Measurements from ENCODE around the gene LRRC8B.
"Not testable (repeated sequence)": the region's sequence is repeated elsewhere in the genome, so short reads cannot be mapped to it uniquely, and the experiment has no call there.

Gene LRRC8B

DNA sequence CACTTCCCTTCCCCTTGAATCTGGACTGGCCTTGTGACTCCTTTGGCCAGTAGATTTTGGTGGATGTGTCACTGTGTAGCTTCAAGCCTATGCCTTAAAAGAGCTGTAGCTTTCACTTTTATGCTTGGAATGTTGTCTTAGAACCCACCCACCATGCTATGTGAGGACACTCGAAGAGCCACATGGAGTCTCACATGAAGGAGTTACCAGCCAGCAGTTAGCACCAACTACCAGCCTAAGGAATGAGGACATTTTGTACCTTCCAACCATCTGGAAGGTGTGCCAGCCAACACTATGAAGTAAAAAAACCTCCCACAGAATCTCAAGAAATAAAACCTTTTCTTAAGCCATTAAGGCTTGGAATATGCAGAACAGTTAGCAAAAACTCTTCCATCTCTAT is 50.6 kb downstream of the LRRC8B start:
- no peak overlapping the region for H3K4me3 Mint-ChIP-seq
- H3K27ac Mint-ChIP-seq: no peak overlapping the region
- H3K27me3 Mint-ChIP-seq (ENCODE audit: low read depth): no peaks in the 10 kb centered on the region
- peaks cover 60% of the 10 kb centered on the region for H3K36me3 Mint-ChIP-seq (ENCODE audit: low read depth)
- peaks cover 8% of the 10 kb centered on the region for H3K9me3 Mint-ChIP-seq
- H3K4me1 Mint-ChIP-seq (ENCODE audit: low read depth): peaks cover 9% of the 10 kb centered on the region

DNA sequence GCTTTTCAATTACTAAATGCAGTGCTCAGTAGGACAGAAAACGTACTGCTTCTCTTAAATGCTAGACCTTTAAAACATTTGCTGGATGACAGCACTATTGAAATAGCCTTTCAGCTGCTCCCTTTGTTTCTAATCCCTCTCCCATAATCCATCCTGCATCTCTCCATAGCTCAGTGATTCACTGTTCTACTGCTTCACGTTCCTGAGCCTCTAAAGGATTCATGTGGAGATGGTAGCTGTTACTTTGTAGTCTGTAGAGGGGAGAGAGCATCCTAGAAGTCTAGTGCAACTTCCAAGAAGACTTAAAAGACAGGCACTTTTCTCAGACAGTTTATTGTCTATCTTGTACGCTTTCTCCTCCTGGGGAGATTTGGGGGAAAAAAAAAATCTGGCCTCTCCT is 51.4 kb downstream of the LRRC8B start:
- H3K27me3 Mint-ChIP-seq (ENCODE audit: low read depth): no peaks in the 10 kb centered on the region
- no peak overlapping the region for H3K4me3 Mint-ChIP-seq
- peaks cover 60% of the 10 kb centered on the region for H3K36me3 Mint-ChIP-seq (ENCODE audit: low read depth)
- H3K9me3 Mint-ChIP-seq: peaks cover 1% of the 10 kb centered on the region
- peaks cover 14% of the 10 kb centered on the region for H3K4me1 Mint-ChIP-seq (ENCODE audit: low read depth)
- H3K27ac Mint-ChIP-seq: no peak overlapping the region

GRCh38 chr1:89578151-89578550 is 53.5 kb downstream of the LRRC8B start:
- H3K27ac Mint-ChIP-seq: no peak overlapping the region
- no peaks in the 10 kb centered on the region for H3K9me3 Mint-ChIP-seq
- H3K36me3 Mint-ChIP-seq (ENCODE audit: low read depth): peaks cover 61% of the 10 kb centered on the region
- H3K27me3 Mint-ChIP-seq (ENCODE audit: low read depth): no peaks in the 10 kb centered on the region
- H3K4me3 Mint-ChIP-seq: no peak overlapping the region
- peaks cover 21% of the 10 kb centered on the region for H3K4me1 Mint-ChIP-seq (ENCODE audit: low read depth)

DNA sequence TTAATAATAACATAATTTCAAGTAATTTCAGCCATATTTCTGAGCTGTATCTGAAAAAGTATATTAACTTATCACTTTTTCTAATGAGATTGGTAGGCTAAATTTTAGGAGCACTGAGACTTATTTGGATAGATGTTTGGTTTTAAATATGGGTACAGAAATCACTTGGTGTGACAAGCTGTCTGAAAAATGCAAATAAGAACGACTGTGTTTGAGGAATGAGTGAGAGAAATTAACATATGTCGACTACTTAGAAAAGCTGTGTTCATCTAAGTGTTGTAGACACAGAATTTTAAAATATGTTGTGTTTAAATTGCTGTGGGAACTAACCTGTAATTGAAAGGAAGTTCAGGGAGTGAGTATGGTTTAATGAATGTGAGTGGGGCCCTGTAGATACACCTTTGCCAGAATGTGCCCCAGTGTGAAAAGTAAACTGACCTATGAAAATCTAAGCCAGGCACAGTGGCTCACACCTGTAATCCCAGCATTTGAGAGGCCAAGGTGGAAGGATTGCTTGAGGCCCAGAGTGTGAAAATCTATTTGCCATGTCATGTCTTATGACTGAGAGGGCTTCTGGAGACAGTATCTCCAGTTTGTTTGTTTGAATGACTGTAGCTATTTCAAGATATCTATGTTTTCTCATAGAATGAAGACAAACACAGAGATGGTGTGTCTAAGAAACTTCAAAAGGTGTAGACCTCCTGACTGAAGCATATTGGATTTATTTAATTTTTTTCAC is 54.5 kb downstream of the LRRC8B start:
- no peak overlapping the region for H3K27ac Mint-ChIP-seq
- H3K27me3 Mint-ChIP-seq (ENCODE audit: low read depth): no peaks in the 10 kb centered on the region
- H3K4me3 Mint-ChIP-seq: no peak overlapping the region
- peaks cover 62% of the 10 kb centered on the region for H3K36me3 Mint-ChIP-seq (ENCODE audit: low read depth)
- H3K9me3 Mint-ChIP-seq: no peaks in the 10 kb centered on the region
- H3K4me1 Mint-ChIP-seq (ENCODE audit: low read depth): peaks cover 19% of the 10 kb centered on the region

- no peaks in the 10 kb centered on the region for H3K9me3 Mint-ChIP-seq
- no peak overlapping the region for H3K4me3 Mint-ChIP-seq
- no peak overlapping the region for H3K27ac Mint-ChIP-seq
- no peaks in the 10 kb centered on the region for H3K27me3 Mint-ChIP-seq (ENCODE audit: low read depth)
- H3K4me1 Mint-ChIP-seq (ENCODE audit: low read depth): peaks cover 24% of the 10 kb centered on the region
- H3K36me3 Mint-ChIP-seq (ENCODE audit: low read depth): peaks cover 64% of the 10 kb centered on the region
Observed at GRCh38 chr1:89580036-89580435, 55.4 kb downstream of the LRRC8B start.

- Mint-ChIP-seq H3K4me3 (no peak overlapping the region), H3K27me3 (ENCODE audit: low read depth) (no peaks in the 10 kb centered on the region), H3K27ac (peak overlapping the region; percentile 72), H3K9me3 (no peaks in the 10 kb centered on the region), H3K36me3 (ENCODE audit: low read depth) (peaks cover 64% of the 10 kb centered on the region), H3K4me1 (ENCODE audit: low read depth) (peaks cover 28% of the 10 kb centered on the region)
Observed at GRCh38 chr1:89581859-89582258, 57.2 kb downstream of the LRRC8B start.

- Mint-ChIP-seq H3K4me1 (ENCODE audit: low read depth) (peaks cover 29% of the 10 kb centered on the region), H3K36me3 (ENCODE audit: low read depth) (peaks cover 66% of the 10 kb centered on the region), H3K9me3 (no peaks in the 10 kb centered on the region), H3K27ac (no peak overlapping the region), H3K4me3 (no peak overlapping the region), H3K27me3 (ENCODE audit: low read depth) (no peaks in the 10 kb centered on the region)
Observed at GRCh38 chr1:89582571-89582970, 57.9 kb downstream of the LRRC8B start.

GRCh38 chr1:89584211-89584610 is 59.6 kb downstream of the LRRC8B start:
- Mint-ChIP-seq H3K27ac (no peak overlapping the region), H3K4me3 (no peak overlapping the region), H3K36me3 (ENCODE audit: low read depth) (peaks cover 74% of the 10 kb centered on the region), H3K27me3 (ENCODE audit: low read depth) (no peaks in the 10 kb centered on the region), H3K9me3 (no peaks in the 10 kb centered on the region), H3K4me1 (ENCODE audit: low read depth) (peaks cover 39% of the 10 kb centered on the region)

- Mint-ChIP-seq H3K27me3 (ENCODE audit: low read depth) (no peaks in the 10 kb centered on the region), H3K4me1 (ENCODE audit: low read depth) (peaks cover 45% of the 10 kb centered on the region), H3K27ac (no peak overlapping the region), H3K36me3 (ENCODE audit: low read depth) (peaks cover 72% of the 10 kb centered on the region), H3K9me3 (no peaks in the 10 kb centered on the region), H3K4me3 (no peak overlapping the region)
Observed at GRCh38 chr1:89584781-89585180, 60.2 kb downstream of the LRRC8B start.

DNA sequence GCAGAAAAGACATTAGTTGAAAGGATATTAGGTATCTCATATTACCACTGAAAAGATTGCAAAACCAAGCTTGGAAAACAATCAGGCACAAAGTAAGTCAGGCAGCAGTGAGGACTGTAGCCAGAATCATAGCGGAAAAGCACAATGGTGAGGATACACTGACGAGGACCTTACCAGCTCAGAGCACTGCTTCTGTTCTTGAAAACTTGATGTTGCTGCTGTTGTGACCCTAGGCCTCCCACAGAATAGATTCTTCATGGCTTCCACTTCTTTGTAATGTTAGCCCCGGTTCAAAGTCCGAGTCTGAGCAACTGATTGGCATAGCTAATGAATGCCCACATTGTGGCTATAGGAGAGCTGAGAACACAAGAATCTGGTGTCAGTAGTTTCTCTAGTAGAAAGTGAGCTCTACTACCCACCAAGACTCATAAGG is 63.1 kb downstream of the LRRC8B start:
- Mint-ChIP-seq H3K9me3 (no peaks in the 10 kb centered on the region), H3K27ac (no peak overlapping the region), H3K4me1 (ENCODE audit: low read depth) (peaks cover 52% of the 10 kb centered on the region), H3K36me3 (ENCODE audit: low read depth) (peaks cover 52% of the 10 kb centered on the region), H3K27me3 (ENCODE audit: low read depth) (no peaks in the 10 kb centered on the region), H3K4me3 (no peak overlapping the region)

GRCh38 chr1:89588480-89588879 is 63.9 kb downstream of the LRRC8B start:
- peaks cover 47% of the 10 kb centered on the region for H3K36me3 Mint-ChIP-seq (ENCODE audit: low read depth)
- H3K27me3 Mint-ChIP-seq (ENCODE audit: low read depth): no peaks in the 10 kb centered on the region
- H3K27ac Mint-ChIP-seq: peak overlapping the region; percentile 52
- peaks cover 54% of the 10 kb centered on the region for H3K4me1 Mint-ChIP-seq (ENCODE audit: low read depth)
- H3K4me3 Mint-ChIP-seq: no peak overlapping the region
- no peaks in the 10 kb centered on the region for H3K9me3 Mint-ChIP-seq

DNA sequence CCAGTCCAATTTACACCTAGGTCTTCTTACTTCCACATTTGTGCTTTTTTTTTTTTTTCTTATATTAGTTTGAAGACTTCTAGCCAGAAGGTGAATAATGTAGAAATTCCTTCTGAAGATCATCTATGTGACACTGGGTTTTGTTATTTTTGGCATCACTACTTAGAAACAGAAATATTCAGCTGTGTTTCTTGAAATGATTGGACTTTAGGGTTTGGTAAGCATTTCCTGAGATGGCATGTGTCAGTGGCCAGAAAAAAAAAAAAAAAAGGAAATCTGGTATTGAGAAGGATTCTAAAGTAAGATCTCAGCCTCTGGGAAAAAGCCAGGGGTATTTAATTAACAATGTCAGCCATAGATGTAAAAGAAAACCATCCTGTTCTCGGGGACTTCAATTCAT is 64.9 kb downstream of the LRRC8B start:
- Mint-ChIP-seq H3K27me3 (ENCODE audit: low read depth) (no peaks in the 10 kb centered on the region), H3K4me1 (ENCODE audit: low read depth) (peaks cover 57% of the 10 kb centered on the region), H3K27ac (peak overlapping the region; percentile 15), H3K4me3 (no peak overlapping the region), H3K9me3 (no peaks in the 10 kb centered on the region), H3K36me3 (ENCODE audit: low read depth) (peaks cover 42% of the 10 kb centered on the region)

- Mint-ChIP-seq H3K27me3 (ENCODE audit: low read depth) (no peaks in the 10 kb centered on the region), H3K4me1 (ENCODE audit: low read depth) (peaks cover 58% of the 10 kb centered on the region), H3K36me3 (ENCODE audit: low read depth) (peaks cover 33% of the 10 kb centered on the region), H3K27ac (no peak overlapping the region), H3K9me3 (no peaks in the 10 kb centered on the region), H3K4me3 (no peak overlapping the region)
Observed at GRCh38 chr1:89590341-89591080, 65.9 kb downstream of the LRRC8B start.

DNA sequence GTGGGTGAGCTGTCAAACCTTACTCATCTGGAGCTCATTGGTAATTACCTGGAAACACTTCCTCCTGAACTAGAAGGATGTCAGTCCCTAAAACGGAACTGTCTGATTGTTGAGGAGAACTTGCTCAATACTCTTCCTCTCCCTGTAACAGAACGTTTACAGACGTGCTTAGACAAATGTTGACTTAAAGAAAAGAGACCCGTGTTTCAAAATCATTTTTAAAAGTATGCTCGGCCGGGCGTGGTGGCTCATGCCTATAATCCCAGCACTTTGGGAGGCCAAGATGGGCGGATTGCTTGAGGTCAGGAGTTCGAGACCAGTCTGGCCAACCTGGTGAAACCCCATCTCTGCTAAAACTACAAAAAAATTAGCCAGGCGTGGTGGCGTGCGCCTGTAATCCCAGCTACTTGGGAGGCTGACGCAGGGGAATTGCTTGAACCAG is 68.3 kb downstream of the LRRC8B start:
- Mint-ChIP-seq H3K27ac (peak overlapping the region; percentile 22), H3K36me3 (ENCODE audit: low read depth) (peaks cover 28% of the 10 kb centered on the region), H3K4me1 (ENCODE audit: low read depth) (peaks cover 62% of the 10 kb centered on the region)
- not testable (repeated sequence) for H3K9me3 Mint-ChIP-seq; H3K4me3 Mint-ChIP-seq; H3K27me3 Mint-ChIP-seq (ENCODE audit: low read depth)

DNA sequence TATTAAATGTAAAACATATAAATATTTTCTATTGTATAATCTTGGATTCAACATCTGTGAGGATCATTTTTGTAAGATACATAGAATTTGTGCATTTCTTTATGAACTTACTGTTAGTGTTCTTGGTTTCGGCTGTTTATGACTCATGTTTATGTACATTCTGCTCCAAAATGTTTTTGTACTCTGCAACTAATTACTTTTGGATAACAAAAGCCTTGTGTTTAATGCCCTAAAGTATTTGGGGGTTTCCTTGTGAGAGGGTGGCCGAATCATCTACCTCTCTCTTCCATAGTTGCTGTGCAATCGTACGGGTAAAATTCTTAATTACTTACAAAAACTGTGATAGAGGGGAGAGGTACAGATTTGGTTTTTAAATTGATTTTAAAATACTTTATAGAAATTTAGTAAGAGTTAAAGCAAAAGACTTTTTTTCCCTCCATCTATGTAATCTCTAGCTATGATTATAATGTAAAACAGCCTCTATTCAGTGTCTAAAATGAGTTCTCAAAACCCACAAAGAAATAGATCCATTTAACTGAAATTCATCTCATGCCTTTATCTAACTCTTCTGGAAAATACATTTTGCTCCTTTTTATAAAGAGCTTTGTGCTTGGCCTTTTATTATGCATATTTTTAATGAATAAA is 69.6 kb downstream of the LRRC8B start:
- Mint-ChIP-seq H3K4me1 (ENCODE audit: low read depth) (peaks cover 65% of the 10 kb centered on the region), H3K36me3 (ENCODE audit: low read depth) (peaks cover 20% of the 10 kb centered on the region), H3K4me3 (no peak overlapping the region), H3K27ac (no peak overlapping the region), H3K9me3 (no peaks in the 10 kb centered on the region), H3K27me3 (ENCODE audit: low read depth) (no peaks in the 10 kb centered on the region)

Measured in T-helper 1 cell treated with Interleukin-12 subunit alpha and Interleukin-12 subunit beta and Interleukin-4 antibody, amounts not matched to agents 30 μg/mL and 1 μg/mL, for 36 hours (primary cell).